Cerebellar cortex (tissue), 1 donor: ENCODE data around the gene ZNF74.

ENCODE experiments used
- DNase-seq: peaks from one replicate; pipeline ENCODE4 v3.0.0-alpha.2; 2015; ENCODE audit warnings: low spot score

The ZNF74 gene

DNA sequence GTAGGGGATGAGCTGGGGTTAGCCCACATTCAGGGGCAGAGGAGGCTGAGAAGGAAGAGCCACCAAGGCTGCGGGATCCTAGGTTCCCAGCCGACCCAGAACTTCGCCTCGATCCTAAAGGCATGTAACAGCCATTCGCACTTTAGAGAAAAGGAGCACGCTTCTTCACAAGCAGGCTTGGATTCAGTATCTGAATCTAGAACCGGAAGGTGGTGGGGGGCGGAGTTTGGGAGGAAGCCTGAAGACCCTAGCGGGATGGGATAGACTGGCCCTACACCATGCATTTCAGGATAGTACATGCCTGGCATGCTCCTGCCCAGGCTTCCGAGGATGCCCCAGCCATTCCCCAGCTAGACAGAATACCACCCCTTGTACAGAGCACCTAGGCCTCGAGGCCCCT, 39.2 kb downstream of the ZNF74 start:
- DNase-seq, result no peak

- DNase-seq, result no peak
Measured at GRCh38 chr22:20433686-20434241, 39.8 kb downstream of the ZNF74 start.

DNA sequence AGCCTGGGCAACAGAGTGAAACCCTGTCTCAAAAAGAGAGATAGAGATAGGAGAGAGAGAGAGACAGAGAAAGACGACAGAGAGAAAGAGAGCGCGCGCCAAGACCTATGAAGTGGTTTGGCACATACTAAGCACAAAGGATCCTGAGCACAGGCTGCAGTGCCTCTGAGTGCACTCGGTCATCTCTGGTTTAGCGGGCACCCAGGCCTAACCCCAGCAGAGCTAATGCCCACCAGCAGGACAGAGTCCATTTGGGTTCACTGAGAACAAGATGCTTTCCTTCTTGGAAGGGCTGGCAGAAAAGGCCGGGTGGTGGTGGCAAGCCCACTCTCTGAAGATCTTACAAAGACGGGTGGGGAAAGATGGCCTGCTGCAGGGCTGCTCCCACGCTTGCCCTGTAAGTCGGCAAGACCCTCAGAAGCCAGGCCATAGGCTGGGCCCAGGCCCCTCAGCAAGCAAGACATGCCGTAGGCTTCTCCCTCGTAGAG, 40.4 kb downstream of the ZNF74 start:
- DNase-seq, result no peak

DNA sequence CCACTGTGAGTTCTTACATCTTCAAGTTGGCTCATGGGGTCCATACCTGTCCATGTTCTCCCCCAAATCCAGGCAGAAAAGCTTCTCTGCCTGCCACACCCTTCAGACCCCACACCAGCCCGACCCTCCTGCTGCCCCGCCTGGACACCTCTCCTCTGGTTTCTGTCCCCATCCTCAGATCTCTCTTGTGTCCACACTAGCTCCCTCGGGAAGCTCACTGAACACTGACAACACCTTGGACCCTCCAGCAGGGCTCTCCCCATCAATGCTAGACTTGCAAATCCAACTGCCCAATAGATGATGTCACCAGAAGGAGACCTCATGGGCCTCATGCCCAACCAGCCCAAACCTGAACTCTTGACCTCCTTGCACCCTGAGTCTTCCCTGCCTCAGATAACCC, 40.8 kb downstream of the ZNF74 start:
- DNase-seq, result no peak

DNA sequence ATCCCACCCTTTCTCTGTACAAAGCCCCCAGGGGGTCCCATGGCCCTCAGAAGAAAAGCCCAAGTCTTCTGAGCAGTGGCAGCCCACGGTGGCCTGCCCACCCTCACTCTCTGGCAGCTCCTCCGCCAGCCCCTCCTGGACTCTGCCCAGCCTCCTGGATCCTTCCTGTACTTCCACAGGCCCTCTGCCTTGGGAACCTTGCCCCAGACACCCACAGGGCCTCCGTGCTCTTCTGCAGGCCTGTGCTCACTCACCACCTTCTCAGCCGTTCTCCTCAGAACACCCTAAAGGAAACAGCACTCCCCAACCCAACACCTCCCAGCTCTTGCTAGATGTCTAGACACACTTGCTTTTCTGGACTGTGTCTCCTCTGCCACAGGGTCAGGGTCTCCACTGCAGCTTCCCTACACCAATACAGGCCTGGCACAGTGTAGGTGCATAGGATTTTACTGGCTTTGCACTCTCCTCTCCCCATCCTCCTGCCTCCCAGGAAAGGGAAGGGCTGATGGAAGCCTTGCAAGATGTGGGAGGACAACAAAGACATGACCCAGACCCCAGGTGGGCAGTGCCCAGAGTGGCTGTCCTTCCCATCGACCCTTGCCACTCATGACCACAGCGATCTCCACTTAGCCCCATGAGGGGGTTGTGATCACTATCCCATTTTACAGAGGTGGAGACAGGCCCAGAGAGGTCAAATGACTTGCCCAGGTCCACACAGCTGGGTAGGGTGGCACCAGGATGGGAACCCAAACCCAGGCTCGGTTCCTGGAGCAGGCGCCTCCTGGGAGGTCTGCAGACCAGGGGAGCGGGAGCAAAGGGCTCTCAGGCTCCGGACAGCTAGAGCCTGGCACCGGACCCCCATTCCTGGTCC, 41.7 kb downstream of the ZNF74 start:
- no peak for DNase-seq

DNA sequence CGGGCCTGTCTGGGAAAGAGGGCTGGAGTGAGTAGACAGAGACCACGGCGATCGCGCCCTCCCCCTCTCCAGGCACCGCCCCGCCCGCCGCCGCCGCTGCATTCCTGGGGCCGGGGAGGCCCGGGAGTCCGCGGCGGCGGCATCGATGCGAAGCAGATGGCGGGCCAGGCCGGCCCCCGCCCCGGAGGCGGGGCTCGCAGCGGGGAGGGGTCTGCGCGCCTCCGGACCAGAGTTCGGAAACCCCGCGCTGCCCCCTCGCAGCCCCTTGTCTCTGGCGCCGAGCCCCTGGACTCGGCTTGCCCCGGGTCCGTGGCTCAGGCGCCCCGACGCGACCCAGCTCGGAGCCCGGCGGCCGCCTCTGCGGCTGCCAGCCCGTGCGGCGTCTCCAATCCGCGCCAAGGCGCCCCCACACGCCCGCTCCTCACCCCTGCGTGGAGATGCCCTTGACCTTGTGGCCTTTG, 42.4 kb downstream of the ZNF74 start:
- no peak for DNase-seq

GRCh38 chr22:20436768-20437612, 43.0 kb downstream of the ZNF74 start:
- no peak for DNase-seq

GRCh38 chr22:20437613-20438426, 43.9 kb downstream of the ZNF74 start, which contains the start of gene SCARF2:
SCARF2 (minus strand) TSS chr22:20437825; CDS start chr22:20437754, 71 bp downstream.
- peak; percentile 24 for DNase-seq

- no peak for DNase-seq
Measured at GRCh38 chr22:20438427-20438677, 44.4 kb downstream of the ZNF74 start.

- no peak for DNase-seq
Measured at GRCh38 chr22:20438678-20439492, 44.9 kb downstream of the ZNF74 start.

- DNase-seq, result no peak
Measured at GRCh38 chr22:20439556-20439927, 45.6 kb downstream of the ZNF74 start.

DNA sequence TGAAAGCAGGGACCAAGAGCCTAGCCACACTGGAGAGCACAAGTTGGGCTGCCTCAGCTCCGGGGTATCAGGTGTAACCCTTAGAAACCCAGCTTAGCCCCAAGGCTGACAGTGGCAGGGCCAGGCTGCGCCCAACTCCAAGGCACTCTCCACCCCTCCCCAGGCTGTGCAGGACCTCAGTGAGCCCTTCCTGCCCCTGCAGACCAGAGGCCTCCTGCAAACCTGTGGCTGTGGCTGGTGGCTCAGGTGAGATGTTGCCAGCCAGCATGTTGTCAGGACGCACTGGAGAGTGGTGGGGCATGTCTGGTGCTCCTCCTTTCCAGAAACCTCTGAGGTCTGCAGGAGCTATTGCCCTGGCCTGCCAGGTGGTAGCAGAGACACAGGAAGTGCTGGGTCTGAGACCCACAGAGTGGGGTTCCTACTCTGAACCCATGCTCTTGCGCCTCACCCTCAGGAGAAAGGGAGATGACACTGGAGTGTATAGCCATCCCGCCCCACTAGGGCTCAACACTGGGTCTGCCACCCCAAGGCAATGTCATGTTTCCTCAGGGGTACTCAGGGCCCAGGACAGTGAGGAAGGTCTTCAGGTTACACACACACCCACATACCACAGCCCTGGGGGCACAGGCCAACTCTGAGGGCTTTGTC, 46.1 kb downstream of the ZNF74 start:
- DNase-seq, result no peak

GRCh38 chr22:20440637-20441591, 47.0 kb downstream of the ZNF74 start:
- DNase-seq, result no peak

- no peak for DNase-seq
Measured at GRCh38 chr22:20441631-20442484, 47.9 kb downstream of the ZNF74 start.

DNA sequence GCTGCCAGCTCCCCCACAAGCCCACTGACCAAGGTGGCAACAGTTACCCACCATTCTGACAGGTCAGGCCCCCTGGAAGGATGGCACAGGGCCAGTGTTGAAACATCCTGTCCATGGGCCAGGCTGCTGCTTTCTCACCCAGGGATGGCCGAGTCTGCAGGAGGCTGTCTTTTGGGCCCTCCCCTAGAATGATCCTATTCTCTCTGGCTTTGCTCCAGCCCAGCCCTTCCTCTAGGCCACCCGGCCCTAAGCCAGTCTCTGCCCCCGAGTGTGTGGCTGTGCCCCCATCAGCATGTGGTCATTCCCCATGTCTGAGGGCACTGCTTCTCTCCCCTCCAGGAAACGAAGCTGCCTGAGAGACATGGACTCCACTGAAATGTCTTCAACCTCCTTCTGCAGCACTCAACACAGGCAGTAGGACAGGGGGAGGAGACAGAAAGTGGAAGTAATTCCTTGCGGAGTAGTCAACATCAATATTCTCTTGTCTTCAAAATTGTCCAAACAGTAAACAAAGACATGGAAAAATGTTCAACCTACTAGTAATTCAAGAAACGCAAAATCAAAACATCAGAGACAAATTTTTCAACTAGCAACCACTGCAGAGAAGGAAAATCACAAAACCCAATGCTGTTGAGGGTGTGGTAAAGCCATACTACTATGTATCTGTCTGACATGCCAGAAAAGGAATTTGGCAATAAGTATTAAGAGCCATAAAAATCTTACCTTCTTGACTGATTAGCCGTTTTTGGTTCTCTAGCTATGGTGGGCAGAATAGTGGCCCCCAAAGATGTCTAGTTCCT, 48.7 kb downstream of the ZNF74 start:
- DNase-seq, result no peak

DNA sequence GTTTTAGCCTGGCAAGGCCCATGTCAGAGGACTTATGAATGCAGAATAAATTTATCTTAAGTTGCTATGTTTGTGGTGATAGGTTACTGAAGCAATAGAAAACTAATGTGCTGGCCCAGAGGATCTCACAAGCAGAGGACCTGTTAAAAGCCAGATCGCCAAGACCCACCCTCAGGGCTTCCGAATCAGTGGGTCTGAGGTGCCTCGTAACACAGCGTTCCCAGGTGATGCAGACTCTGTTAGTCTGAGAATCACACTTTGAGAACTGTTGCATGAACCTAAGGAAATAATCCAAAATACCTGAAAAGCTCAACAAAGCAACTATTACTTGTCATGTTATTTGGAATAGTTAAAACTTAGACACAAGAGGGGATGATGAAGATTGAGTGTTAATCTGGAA, 50.4 kb downstream of the ZNF74 start:
- no peak for DNase-seq

DNA sequence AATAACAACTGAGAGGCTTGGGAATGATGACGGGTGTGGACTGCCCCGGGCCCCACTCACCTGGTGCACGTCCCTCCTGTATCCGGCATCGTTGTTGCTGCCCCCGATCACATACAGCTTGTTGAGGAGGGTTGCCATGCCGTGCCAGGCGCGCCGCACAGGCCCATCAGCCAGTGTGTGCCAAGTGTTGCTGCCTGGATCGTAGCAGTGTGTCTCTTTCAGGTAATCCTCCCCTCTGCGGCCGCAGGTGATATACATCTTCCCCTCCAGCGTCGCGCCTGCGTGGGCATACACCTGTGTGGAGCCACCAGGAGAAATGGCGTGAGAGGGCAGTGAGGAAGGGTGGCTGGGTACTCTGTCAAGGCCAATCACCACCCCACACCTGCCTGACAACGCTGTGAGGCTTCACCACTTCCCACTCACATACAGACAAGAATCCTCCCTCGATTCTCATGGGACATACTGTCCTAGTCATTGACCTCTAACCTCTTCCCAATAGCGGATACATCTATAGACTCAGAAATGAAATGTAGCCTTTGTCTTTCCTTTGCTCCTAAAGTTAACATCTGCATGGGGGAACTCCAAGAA, 52.5 kb downstream of the ZNF74 start:
- no peak for DNase-seq
